Endometrial microvascular endothelial cells (primary cell): ENCODE results near the gene HLA-DMA. TPM values are rescaled to one million over a fixed set of nuclear protein-coding genes. Genes with fewer than 3 reads are reported as not detected.

Experiments used
- in situ Hi-C: cut with HindIII; loops from 2 replicates; pipeline ENCODE4 v1.10.0; 2017; ENCODE audit warnings: low sequenced_read_pairs, low pct_unique_long_range_greater_than_20kb; ENCODE audit errors: inconsistent ontology term
- total RNA-seq: library from RNA; depleted of rRNA; stranded (reverse); fragments of >200 nt; gene quantifications from one replicate; pipeline ENCODE4 v1.2.3, GENCODE V29; 2015; ENCODE audit errors: inconsistent ontology term

HLA-DMA gene
- total RNA-seq, 1 donor from 2014 or later, result 7.3 TPM

DNA sequence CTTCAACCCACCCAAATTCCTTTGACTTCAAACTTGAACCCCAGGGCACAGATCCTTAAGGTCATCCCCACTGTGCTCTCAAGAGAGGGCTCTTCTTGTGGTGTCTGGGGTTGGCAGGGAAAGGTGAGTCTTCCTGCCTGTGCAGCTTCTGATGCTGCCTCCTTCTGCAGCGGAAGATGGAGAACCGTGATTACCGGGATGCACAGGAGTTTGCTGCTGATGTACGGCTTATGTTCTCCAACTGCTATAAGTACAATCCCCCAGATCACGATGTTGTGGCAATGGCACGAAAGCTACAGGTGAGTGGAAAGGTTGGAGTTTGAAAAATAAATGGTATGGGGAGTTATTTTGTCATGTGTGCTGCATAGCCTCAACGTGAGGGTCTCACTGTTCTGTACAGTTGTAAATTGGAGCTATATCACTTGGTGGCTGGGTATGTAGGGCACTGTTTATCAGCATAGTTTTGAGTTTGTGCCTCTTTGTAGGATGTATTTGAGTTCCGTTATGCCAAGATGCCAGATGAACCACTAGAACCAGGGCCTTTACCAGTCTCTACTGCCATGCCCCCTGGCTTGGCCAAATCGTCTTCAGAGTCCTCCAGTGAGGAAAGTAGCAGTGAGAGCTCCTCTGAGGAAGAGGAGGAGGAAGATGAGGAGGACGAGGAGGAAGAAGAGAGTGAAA lies 24.5 kb upstream of the HLA-DMA start:
- in situ Hi-C loops, result loop anchor here (25.0 kb wide), 1 partner anchor 140 kb away; the partner anchor contains the start of genes PSMB8 and TAP2

DNA sequence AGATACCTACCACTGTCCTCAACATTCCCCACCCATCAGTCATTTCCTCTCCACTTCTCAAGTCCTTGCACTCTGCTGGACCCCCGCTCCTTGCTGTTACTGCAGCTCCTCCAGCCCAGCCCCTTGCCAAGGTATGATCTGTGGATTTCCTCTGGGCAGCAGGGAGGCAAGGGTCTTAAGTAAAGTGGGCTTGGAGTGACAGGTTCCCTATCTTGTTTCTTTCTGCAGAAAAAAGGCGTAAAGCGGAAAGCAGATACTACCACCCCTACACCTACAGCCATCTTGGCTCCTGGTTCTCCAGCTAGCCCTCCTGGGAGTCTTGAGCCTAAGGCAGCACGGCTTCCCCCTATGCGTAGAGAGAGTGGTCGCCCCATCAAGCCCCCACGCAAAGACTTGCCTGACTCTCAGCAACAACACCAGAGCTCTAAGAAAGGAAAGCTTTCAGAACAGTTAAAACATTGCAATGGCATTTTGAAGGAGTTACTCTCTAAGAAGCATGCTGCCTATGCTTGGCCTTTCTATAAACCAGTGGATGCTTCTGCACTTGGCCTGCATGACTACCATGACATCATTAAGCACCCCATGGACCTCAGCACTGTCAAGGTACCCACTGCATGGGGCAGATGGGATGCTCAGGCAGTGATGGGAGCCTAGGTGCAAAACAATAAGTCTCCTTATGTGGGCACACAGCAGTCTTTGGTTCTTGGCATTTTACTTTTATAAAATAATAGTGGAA lies 23.6 kb upstream of the HLA-DMA start:
- in situ Hi-C loops, result loop anchor here (25.0 kb wide), 1 partner anchor 139 kb away; the partner anchor contains the start of genes PSMB8 and TAP2

DNA sequence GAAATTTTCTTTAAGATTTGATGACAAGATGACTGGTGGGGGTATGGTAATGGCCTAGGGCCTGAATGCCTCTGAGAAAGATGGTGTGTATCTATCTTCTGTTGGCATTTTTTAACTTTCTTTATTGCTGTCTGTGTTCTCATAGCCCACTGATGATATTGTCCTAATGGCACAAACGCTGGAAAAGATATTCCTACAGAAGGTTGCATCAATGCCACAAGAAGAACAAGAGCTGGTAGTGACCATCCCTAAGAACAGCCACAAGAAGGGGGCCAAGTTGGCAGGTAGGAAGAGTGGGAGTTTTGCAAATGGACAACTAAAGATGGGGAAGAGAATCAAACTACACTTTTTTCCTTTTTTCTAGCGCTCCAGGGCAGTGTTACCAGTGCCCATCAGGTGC lies 23.0 kb upstream of the HLA-DMA start:
- in situ Hi-C loops, result loop anchor here (25.0 kb wide), 1 partner anchor 139 kb away; the partner anchor contains the start of genes PSMB8 and TAP2

DNA sequence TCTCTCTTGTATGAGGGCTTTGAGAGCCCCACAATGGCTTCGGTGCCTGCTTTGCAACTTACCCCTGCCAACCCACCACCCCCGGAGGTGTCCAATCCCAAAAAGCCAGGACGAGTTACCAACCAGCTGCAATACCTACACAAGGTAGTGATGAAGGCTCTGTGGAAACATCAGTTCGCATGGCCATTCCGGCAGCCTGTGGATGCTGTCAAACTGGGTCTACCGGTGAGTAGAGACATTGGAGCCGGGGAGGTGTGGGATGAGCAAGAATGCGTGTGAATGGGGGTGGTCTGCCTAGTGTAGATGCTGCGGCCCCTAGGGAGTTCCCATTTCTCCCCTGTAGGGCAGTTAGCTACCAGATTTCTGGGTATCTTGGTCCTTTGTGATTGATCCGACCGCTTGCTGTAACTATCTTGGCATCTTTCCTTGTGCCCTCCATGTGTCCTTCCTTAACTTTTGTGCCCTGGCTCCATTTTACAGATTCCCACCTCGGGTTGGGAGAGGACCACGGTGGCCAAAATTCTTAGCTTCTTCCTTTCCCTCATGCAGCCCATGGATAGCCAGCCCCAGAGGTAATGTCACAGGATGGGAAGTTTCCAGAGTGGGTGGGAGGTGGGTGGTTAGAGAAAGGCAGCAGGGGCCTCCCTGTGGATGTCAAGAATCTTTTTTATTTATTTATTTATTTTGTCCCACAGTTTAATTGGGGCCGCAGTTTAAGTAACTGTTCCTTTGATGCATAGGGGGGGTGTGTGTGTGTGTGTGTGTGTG lies 21.8 kb upstream of the HLA-DMA start:
- in situ Hi-C loops, result loop anchor here (25.0 kb wide), 1 partner anchor 137 kb away; the partner anchor contains the start of genes PSMB8 and TAP2

DNA sequence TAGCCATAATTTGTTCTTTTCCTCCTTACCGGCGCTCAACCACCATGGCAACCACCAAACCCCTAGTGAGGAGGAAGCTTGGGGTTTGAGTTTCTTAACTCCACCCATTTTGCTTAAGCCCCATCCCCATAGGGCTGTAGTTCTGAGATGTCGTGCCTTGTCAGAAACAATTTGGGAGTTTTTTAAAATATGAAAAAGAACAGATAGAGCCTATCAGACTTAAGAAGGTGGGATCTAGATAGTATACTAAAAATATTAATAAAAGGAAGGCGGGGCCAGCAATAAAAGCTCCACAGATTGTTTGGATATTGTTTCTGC lies 21.1 kb upstream of the HLA-DMA start:
- in situ Hi-C loops, result no loop called here

DNA sequence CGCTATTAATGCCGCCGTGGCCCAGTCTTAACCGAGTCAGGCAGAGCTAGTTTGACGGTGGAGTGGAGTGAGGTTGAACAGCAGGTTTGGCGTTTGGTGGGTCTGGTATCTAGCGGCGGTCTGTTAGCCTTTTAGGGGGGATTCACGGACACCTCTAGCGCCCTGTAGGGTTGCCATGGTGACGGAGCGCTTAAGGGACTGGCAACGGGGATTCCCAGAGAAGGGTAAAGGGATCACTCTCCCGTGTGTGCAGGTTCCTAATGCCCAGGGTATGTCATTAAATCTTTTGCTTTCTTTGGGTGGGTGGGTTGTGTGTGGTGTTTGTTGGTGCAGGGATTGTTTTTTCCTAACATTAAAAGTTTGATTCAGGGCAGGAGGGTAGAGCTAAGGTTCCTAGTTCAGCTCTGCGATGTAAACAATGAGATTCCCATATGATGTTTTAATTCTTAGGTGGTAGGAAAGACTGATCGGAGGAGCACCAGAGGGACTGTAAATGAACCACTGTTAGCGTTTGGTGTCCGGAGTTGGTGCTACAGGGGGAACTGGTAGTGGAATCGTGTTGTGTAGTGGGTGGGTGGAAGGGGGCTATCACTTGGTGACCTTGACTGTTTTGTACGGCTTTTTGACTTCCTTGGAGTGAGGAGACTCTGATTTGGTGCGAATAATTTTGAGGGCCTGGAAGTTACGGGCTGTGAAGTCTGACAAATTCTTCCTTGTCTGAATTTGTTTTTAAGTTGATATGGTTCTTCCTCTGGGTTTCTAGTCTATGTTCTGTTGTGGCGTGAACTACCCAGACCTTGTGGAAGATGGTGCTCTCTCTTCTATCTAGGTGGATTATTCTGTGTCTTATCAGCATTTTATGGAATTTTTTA lies 20.5 kb upstream of the HLA-DMA start:
- in situ Hi-C loops, result no loop called here

DNA sequence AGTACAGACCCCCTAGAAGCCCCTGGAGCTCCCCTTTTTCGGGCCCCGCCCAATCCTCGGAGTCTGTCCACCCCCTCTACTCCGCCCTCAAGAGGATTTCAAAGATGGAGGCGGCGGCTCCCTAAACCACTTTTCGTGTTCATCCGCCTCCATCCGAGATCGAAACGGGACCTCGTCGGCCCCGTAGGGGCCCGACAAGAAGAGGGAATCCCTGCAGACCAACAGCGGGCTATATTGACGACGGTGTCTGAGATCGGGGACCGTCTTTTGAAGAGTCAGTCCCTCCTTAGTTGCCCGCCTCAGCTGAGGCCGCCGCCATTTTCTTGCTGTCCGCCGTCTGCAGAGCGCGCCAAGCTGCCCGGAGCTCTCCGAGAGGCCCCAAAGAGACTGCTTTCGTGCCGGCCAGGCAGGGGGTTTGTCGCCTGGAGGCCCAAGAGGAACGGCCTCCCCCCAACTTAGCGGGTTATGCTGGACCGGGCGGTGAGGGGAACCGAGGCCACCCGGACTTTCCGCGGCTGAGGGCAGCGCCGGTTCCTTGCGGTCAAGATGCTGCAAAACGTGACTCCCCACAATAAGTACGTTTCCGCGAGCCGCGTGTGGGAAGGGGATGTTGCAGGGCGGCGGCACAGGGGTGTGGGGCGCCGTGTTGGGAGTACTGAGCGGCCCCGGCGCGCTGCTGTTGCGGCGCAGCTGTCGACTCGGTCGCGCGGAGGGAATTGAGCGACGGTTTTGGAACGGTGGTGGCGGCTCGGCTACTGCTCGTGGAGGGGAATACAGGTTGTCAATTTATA lies 19.7 kb upstream of the HLA-DMA start:
- in situ Hi-C loops, result no loop called here

DNA sequence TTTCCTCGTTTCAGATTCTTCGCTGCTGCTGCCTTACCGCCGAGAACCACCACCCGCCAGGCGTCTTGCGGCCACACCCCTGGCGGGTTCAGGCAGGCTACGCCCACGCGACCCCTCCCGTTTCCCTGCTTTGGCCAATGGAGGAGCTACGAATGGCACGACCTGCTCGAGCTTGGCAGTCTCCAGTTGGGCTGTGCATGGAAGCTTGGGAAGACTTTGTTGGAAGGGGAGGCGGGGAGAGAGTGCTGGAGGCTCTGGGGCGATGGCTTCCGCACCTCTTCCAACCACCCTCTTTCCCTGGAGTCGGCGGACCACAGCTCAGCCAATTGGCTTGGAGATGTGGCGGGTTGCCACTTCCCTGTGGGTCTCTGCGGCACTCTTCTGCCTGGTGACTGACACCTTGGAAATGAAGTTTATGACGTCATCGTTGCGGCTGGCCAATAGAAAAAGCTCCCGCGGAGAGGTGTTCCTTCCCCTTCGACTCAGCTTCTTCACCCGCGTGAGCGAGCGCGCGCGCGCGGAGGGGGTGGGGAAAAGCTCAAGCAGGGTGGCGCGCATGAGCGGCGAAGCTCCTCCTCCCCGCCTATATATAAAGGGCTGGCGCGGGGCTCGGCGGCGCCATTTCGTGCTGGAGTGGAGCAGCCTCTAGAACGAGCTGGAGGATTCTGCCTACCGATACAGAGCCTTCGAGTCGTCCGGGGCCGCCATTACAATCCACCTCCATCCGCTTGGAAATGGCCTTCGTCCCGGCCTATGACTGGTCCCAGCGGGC lies 18.9 kb upstream of the HLA-DMA start:
- in situ Hi-C loops, result no loop called here

DNA sequence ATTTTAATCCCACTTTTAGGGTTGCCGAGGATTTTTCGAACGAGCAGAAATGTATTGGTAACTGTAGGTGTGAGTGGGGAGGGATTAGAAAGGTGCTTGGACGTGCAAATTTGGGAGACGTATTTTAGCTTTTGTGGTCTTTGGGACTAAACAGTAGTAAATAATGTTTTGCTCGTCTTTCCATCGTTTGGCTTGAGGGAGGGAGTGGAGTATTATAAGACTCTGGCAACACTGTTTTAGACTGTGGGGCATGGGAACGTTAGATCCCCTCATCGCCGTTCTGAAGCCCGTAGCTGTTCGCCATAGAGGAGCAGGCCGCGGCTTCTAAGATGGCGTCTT lies 18.3 kb upstream of the HLA-DMA start:
- in situ Hi-C loops, result no loop called here

DNA sequence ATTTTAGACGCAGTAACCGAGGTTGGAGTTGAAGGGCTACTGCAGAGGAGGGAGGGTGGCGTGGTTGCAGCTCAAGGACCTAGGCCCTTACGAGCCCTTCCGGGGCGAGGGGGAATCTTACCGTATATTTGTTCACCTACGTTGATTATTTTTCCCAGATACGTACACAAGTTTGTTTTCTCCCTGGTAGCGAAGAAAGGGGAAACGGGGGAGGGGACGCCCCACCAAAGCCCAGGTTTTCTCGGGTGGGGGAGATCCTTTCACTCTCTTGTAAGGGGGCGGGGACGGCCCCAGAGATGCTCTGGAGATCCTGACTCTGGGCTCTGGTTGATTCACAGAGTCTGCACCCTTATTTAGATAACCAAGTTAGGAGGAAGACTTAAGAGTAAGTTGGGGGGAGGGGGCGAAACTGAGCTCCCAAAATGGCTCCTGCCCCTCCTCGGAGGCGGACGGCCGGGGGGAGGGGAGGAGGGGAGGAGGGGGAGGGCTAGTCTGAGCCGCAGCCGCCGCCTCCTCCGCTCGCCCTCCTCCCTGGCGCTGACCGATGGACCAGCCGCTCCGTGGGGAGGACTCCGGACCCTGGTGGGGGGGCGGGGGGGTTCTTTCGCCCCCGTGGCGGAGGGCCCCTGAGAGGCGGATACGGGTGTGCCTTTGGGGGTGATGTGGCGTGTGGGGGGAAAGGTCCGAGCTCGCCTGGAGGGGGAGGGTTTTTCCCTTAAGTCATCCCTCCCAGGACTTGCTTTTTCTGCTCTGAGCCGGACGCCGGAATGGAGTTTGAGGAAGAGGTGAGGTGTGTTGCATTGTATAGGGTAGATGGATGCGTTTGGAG lies 17.7 kb upstream of the HLA-DMA start:
- in situ Hi-C loops, result no loop called here

DNA sequence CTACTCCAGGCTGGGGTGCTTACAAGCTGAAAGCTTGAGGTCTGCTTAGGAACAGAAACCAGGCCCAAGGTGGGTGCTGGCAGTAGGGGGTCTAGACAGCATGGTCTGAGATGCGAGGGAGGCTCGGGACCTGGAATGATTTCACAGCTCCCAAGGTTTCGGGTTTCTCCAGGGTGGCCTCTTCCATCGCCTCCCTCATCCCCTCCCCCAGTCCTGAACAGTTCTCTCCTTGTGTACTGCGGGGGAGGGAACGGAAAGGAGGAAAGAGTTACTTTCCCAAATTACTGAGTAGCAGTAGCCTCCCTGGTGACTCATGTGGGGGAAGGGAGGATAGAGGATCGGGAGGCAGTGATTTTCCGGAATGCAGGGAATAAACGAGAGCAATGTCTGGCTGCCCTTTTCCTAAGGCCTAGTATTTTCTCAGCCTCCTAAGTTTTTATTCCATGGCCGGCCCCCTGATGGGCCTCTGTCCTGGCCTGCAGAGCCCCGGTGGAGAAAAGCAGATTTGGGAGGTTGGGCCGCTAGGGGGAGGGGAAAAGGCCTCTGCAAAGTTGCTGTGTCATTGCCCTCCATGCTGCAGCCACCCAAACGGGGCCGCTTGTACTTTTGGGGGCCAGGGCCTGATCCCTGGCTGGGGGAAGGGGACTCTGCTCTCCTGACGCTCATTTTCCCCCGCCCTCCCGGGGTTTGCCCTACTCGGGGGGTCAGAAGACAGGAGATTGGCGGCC lies 17.0 kb upstream of the HLA-DMA start:
- in situ Hi-C loops, result no loop called here

DNA sequence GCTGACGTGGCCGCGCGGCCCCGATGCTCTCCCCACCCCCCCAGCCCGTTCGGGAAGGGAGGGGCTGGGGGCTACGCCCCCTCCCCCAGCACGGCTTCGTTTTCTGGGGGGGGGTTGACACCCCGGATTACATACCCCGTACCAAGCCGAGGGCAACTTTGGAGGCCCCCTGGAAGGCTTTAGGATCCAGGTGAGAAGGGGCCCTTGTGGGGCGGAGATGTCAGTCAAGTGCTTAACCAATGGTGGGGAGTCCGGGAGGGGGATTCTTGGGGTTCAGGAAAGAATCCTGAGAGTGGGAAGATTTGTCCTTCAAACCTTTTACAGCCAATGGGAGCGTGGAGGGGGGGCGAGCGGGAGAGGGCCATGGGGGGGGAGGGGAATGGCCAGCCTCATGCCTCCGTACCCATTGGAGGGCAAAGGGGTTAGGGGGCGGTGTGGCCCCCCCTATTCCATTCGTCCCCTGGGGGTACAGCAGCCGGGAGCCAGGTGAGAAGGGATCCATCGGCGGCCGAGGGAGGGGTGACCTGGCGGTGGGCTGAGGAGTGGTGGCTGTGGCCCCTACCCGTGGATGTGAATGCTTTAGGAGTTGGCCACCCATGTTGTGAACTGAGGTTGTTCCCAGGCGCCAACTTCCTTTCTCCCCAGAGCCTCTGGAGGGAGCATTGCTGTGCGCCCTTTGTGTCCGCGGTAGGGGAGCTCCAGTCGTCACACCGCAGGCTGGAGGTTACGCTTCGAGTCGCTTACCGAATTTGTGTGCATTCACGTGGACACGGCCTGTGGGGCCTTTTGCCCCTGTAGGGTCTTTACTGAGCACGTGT lies 16.2 kb upstream of the HLA-DMA start:
- in situ Hi-C loops, result no loop called here

DNA sequence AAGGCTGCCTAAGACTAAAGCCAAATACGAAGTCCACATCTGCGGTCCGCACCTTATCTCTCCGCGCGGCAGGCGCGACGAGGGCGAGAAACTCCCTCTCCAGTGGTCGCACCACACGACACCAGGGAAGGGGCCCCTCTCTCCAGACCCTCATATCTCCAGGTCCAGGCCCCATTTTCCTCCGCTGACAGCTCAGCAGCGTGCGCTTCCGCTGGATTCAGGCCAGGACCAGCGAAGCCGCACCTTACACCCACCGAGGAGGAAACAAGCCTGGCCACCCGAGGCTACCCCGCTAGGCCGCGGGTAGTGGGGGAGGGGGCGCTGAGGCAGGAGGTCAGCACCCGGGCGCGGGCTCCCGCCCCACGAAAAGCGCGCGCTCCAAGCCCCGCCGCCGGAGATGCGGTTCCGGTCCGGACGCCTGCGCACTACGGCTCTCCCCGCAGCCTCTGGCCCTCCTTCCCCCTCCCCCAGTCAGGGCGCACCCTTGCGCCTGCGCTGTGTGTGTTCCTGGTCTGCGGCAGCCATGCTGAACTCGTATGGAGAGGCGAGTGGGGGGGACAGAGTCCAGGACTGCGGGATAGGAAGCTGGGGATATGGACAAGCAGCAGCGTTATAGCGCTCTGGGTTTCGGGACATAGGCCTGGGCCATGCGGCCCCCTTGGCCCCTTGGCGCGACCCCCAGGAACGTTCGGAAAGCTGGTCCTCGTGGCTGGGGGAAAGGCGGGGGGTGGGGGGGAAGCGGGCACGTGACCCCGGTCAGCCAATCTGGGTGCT lies 15.4 kb upstream of the HLA-DMA start, which contains the start of gene BRD2:
BRD2 (plus strand) TSS at position 502 of the 774 bp plus-strand sequence. CDS start 4,305 bp downstream, outside the sequence.
- in situ Hi-C loops, result no loop called here
